Fibroblast of upper back skin (primary cell): Measurements from ENCODE around the gene FZD7.

Experiments used
- DNase-seq: peaks from one replicate; pipeline ENCODE4 v3.0.0-alpha.2; 2013

Gene FZD7

GRCh38 chr2:202069170-202070067, 35.8 kb downstream of the FZD7 start:
- DNase-seq = no peak

DNA sequence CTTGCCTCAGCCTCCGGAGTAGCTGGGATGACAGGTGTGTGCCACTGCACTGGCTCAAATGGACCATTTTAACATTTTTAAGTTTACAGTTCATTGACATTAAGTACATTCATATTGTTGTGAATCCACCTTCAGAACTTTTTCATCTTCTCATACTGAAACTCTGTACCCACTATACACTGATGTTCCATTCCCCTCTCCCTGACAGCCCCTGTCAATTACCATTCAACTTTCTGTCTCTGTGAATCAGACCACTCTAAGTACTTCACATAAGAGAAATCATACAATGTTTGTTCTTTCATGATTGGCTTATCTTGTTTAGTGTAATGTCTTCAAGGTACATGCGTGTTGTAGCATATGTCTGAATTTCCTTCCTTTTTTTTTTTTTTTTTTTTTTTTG, 37.5 kb downstream of the FZD7 start:
- DNase-seq = no peak

- DNase-seq = no peak
Observed at GRCh38 chr2:202072226-202072625, 38.6 kb downstream of the FZD7 start.

DNA sequence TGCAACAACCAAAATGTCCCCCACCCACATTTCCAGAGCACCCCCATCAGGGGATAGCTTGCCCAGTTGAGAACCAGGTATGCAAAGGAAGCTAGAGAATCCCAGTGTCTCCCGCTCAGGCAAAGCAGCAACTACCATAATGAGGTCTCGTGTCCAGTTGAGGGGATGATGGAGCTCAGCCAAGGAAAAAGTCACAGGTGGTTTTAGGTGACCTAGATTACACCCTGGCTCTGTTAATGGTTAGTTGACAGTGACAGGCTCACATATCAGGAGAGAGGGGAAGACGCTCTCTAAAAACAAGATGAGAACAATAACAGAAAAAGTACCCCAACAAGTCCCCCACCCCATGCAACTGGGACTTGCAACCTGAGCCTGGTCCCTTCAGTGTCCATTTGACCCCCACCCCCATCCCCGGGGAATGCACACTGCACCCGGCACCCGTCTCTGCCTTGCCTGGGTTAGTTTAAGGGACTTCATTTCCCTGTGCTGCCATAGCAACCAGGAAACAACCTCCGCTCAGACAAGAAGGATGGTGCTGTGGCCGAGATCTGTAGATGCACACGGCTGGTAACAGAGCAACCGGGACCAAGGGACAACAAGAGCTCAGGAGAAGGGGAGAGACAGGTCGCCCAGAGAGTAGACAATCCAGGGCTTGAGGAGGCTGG, 39.2 kb downstream of the FZD7 start, which contains the start of gene KIAA2012:
TSS of gene KIAA2012 (plus strand) at position 519 of the 665 bp plus-strand sequence. CDS start 373 bp downstream, outside the sequence.
- DNase-seq = no peak

GRCh38 chr2:202074324-202074723, 40.7 kb downstream of the FZD7 start:
- DNase-seq = peak; percentile 67

DNA sequence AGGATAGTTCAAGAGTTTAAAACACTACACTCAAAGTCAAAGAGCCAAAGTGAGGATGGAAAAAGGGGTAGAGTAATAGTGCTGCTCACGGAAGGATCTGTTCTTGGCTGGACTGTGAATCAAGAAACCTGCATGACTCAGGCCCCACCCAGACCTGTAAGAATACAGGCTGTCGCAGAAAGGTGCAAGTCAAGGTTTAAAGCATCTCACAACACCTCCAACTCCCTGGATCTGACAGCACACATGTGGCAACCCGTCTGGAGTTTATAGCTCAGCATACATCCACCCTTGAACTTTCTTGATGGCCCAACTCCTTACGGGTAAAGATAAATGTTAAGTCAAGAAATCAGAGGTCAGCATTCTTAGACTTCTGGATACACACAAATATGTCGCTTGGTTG, 45.7 kb downstream of the FZD7 start:
- no peak for DNase-seq

GRCh38 chr2:202084265-202084664, 50.6 kb downstream of the FZD7 start:
- DNase-seq = peak; percentile 43
